Measurements from ENCODE around the gene HSD17B4. TPM values are rescaled to one million over a fixed set of nuclear protein-coding genes. Genes with fewer than 3 reads are reported as not detected.
A peak's percentile ranks its signal among the peaks of the same experiment; 100 is the strongest.

HSD17B4 gene, protein sequence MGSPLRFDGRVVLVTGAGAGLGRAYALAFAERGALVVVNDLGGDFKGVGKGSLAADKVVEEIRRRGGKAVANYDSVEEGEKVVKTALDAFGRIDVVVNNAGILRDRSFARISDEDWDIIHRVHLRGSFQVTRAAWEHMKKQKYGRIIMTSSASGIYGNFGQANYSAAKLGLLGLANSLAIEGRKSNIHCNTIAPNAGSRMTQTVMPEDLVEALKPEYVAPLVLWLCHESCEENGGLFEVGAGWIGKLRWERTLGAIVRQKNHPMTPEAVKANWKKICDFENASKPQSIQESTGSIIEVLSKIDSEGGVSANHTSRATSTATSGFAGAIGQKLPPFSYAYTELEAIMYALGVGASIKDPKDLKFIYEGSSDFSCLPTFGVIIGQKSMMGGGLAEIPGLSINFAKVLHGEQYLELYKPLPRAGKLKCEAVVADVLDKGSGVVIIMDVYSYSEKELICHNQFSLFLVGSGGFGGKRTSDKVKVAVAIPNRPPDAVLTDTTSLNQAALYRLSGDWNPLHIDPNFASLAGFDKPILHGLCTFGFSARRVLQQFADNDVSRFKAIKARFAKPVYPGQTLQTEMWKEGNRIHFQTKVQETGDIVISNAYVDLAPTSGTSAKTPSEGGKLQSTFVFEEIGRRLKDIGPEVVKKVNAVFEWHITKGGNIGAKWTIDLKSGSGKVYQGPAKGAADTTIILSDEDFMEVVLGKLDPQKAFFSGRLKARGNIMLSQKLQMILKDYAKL
- 362 to 409 TPM (median 407 TPM) in 3 replicates for total RNA-seq (2021)
- Bru-seq, nascent RNA: percentile 86 among the genes with signal in this experiment
- long read RNA-seq, experiment 1, transcript HSD17B4-233 (25 exons, 2,589 nt): minor isoform, 14 of 691 reads
- long read RNA-seq, experiment 1, transcript HSD17B4-201 (24 exons, 2,685 nt): major isoform, 493 of 691 reads
- long read RNA-seq, experiment 1, transcript HSD17B4-205 (2 exons, 1,129 nt): minor isoform, 11 of 691 reads
- long read RNA-seq, experiment 1, transcript HSD17B4-202 (25 exons, 2,881 nt): minor isoform, 5 of 691 reads
- long read RNA-seq, experiment 1, partial matches to known transcripts: 85 of 691 reads
- long read RNA-seq, experiment 1, other reads (novel, unspliced or antisense): 72 of 691 reads
- long read RNA-seq, experiment 2, transcript HSD17B4-205 (2 exons, 1,129 nt): minor isoform, 6 of 361 reads
- long read RNA-seq, experiment 2, transcript HSD17B4-201 (24 exons, 2,685 nt): major isoform, 96 of 361 reads
- long read RNA-seq, experiment 2, partial matches to known transcripts: 115 of 361 reads
- long read RNA-seq, experiment 2, other reads (novel, unspliced or antisense): 135 of 361 reads
- long read RNA-seq, experiment 3, transcript HSD17B4-201 (24 exons, 2,685 nt): major isoform, 109 of 152 reads
- long read RNA-seq, experiment 3, partial matches to known transcripts: 22 of 152 reads
- long read RNA-seq, experiment 3, other reads (novel, unspliced or antisense): 15 of 152 reads

DNA sequence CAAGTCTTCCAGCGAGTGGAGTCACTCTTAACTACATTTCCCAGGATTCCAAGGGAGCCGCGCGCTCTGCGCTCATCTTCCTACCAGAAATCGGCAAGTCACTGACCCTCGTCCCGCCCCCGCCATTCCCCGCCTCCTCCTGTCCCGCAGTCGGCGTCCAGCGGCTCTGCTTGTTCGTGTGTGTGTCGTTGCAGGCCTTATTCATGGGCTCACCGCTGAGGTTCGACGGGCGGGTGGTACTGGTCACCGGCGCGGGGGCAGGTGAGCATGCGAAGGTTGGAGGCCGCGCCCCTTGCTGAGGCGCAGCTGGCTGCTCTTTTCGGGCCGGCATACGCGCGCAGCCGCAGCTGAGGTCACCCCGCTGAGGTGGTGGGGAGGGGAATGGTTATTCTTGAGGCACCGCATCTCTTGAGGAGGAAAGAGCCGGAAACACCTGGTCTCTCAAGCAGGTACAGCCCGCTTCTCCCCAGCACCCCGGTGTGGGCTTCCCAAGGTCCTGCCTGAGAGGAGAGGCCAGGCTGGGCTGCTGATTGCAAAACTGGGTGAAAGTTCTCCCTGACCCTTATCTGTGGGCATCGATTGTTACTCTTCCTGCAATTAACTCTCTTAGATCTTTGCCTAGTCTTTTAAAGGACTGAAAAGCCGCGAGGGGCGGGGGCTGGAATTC is at the start of gene HSD17B4:
Gene HSD17B4 (plus strand): TSS at position 125 of the 667 bp plus-strand sequence. CDS start 79 bp downstream, at position 204.
- peak within 1 kb of the TSS; percentile 88 for H3K4me3 Mint-ChIP-seq
- peak; percentile 93 for DNase-seq (ENCODE audit: low spot score)
- peaks cover 48% of the 10 kb centered on the region for H3K4me1 Mint-ChIP-seq
- peaks cover 34% of the 10 kb centered on the region for H3K36me3 Mint-ChIP-seq
- ChIA-PET POLR2A (interaction anchor here (0.6 to 0.9 kb wide), 3 partner anchors 12 to 184 kb away, joined by 3 to 4 read pairs (median 3); no protein-coding TSS in a partner anchor), CTCF (interaction anchor here (1.1 to 2.6 kb wide), 6 partner anchors 12 to 465 kb away, joined by 3 to 11 read pairs (median 4); partner anchors contain the start of gene DTWD2)
- H3K27me3 Mint-ChIP-seq (ENCODE audit: low read depth): no peaks in the 10 kb centered on the region; the same call in 1 of the 2 replicates
- peak; percentile 91 for ATAC-seq
- H3K9me3 Mint-ChIP-seq: peaks cover 29% of the 10 kb centered on the region
- H3K27ac Mint-ChIP-seq: peak within 1 kb of the TSS; percentile 83
- TF ChIP-seq GTF2I (CRISPR knock-in tag; conservative IDR thresholded peaks at IDR 0.05) (no peak), ZNF423 (CRISPR knock-in tag; IDR thresholded peaks at IDR 0.05) (peak; percentile 80), CREM (CRISPR knock-in tag; IDR thresholded peaks at IDR 0.05) (peak; percentile 58; the same call in 1 of the 2 replicates), SMAD4 (CRISPR knock-in tag; IDR thresholded peaks at IDR 0.05) (no peak), SMAD3 (CRISPR knock-in tag; IDR thresholded peaks at IDR 0.05; ENCODE audit: borderline replicate concordance) (peak; percentile 46; the same call in 1 of the 2 replicates), ZNF232 (CRISPR knock-in tag; IDR thresholded peaks at IDR 0.05) (peak; percentile 91; the same call in 1 of the 2 replicates), ZNF138 (CRISPR knock-in tag; conservative IDR thresholded peaks at IDR 0.05) (no peak), ZNF416 (CRISPR knock-in tag; IDR thresholded peaks at IDR 0.05) (no peak), ETV6 (CRISPR knock-in tag; IDR thresholded peaks at IDR 0.05) (peak; percentile 95), CREB1 (CRISPR knock-in tag; IDR thresholded peaks at IDR 0.05) (0 out of 2 replicates have a peak, but pooled peaks have one; percentile 58), NFATC4 (CRISPR knock-in tag; IDR thresholded peaks at IDR 0.05) (no peak), ZNF263 (CRISPR knock-in tag; IDR thresholded peaks at IDR 0.05; ENCODE audit: low read depth) (no peak), FOXP1 (CRISPR knock-in tag; IDR thresholded peaks at IDR 0.05; ENCODE audit: borderline replicate concordance) (peak; percentile 65; the same call in 1 of the 2 replicates)
- TF ChIP-seq, protein P1, sequence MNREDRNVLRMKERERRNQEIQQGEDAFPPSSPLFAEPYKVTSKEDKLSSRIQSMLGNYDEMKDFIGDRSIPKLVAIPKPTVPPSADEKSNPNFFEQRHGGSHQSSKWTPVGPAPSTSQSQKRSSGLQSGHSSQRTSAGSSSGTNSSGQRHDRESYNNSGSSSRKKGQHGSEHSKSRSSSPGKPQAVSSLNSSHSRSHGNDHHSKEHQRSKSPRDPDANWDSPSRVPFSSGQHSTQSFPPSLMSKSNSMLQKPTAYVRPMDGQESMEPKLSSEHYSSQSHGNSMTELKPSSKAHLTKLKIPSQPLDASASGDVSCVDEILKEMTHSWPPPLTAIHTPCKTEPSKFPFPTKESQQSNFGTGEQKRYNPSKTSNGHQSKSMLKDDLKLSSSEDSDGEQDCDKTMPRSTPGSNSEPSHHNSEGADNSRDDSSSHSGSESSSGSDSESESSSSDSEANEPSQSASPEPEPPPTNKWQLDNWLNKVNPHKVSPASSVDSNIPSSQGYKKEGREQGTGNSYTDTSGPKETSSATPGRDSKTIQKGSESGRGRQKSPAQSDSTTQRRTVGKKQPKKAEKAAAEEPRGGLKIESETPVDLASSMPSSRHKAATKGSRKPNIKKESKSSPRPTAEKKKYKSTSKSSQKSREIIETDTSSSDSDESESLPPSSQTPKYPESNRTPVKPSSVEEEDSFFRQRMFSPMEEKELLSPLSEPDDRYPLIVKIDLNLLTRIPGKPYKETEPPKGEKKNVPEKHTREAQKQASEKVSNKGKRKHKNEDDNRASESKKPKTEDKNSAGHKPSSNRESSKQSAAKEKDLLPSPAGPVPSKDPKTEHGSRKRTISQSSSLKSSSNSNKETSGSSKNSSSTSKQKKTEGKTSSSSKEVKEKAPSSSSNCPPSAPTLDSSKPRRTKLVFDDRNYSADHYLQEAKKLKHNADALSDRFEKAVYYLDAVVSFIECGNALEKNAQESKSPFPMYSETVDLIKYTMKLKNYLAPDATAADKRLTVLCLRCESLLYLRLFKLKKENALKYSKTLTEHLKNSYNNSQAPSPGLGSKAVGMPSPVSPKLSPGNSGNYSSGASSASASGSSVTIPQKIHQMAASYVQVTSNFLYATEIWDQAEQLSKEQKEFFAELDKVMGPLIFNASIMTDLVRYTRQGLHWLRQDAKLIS (CRISPR knock-in tag; IDR thresholded peaks at IDR 0.05; ENCODE audit: borderline replicate concordance): 0 out of 2 replicates have a peak, but pooled peaks have one; percentile 62
- TF ChIP-seq, protein P2, sequence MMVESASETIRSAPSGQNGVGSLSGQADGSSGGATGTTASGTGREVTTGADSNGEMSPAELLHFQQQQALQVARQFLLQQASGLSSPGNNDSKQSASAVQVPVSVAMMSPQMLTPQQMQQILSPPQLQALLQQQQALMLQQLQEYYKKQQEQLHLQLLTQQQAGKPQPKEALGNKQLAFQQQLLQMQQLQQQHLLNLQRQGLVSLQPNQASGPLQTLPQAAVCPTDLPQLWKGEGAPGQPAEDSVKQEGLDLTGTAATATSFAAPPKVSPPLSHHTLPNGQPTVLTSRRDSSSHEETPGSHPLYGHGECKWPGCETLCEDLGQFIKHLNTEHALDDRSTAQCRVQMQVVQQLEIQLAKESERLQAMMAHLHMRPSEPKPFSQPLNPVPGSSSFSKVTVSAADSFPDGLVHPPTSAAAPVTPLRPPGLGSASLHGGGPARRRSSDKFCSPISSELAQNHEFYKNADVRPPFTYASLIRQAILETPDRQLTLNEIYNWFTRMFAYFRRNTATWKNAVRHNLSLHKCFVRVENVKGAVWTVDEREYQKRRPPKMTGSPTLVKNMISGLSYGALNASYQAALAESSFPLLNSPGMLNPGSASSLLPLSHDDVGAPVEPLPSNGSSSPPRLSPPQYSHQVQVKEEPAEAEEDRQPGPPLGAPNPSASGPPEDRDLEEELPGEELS (CRISPR knock-in tag; IDR thresholded peaks at IDR 0.05): peak; percentile 89
- TF ChIP-seq, protein P3, sequence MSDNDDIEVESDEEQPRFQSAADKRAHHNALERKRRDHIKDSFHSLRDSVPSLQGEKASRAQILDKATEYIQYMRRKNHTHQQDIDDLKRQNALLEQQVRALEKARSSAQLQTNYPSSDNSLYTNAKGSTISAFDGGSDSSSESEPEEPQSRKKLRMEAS (CRISPR knock-in tag; IDR thresholded peaks at IDR 0.05): no peak; the same call in 1 of the 2 replicates
- TF ChIP-seq, protein P4, sequence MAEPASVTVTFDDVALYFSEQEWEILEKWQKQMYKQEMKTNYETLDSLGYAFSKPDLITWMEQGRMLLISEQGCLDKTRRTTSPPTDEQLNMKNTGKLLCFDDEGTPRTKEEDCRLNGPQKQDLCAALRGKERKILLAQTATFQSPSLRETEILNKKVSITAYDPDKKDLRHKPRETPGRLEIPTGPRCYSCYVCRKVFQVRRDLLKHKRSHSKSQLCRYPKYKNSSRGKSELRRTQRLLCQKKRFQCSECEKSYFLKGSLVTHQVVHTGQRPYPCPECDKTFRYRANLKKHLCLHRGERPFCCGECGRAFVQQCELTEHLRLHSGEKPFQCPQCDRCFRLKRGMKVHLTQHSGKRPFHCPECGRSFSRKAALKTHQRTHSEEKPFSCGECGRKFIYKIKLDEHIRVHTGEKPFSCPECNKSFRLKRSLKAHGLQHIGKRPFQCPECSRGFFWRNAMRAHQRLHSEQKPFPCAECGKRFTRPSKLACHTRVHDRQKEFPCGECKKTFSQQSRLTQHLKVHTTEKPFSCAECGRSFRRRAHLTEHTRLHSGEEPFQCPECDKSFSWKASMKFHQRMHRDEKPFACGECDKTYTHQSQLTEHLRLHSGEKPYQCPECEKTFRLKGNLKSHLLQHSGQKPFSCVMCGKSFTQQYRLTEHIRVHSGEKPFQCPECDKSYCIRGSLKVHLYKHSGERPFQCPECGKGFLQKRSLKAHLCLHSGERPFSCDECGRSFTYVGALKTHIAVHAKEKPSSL (CRISPR knock-in tag; conservative IDR thresholded peaks at IDR 0.05): no peak
- TF ChIP-seq, protein P5, sequence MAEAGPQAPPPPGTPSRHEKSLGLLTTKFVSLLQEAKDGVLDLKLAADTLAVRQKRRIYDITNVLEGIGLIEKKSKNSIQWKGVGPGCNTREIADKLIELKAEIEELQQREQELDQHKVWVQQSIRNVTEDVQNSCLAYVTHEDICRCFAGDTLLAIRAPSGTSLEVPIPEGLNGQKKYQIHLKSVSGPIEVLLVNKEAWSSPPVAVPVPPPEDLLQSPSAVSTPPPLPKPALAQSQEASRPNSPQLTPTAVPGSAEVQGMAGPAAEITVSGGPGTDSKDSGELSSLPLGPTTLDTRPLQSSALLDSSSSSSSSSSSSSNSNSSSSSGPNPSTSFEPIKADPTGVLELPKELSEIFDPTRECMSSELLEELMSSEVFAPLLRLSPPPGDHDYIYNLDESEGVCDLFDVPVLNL (CRISPR knock-in tag; IDR thresholded peaks at IDR 0.05; ENCODE audit: borderline replicate concordance, low read depth): no peak

All from WTC11 (cell line).